RWPE1 (cell line): Measurements from ENCODE around the gene ADRB1.
A peak's percentile ranks its signal among the peaks of the same experiment; 100 is the strongest.

Experiments used
- CTCF ChIA-PET: fragments of 350-600 bp; sonication (Branson Sonifier 250); formaldehyde crosslinking; extraction: SDS; loops from one replicate; lab custom pipeline; 2021; lab: Yijun Ruan, JAX
- POLR2A ChIA-PET: fragments of 400-600 bp; formaldehyde crosslinking; extraction: SDS; loops from one replicate; lab custom pipeline; 2020; ENCODE audit warnings: antibody characterized with exemption; ENCODE audit not compliant: low non-redundant PET; lab: Yijun Ruan, JAX
- DNase-seq: peaks from one replicate; pipeline ENCODE4 v3.0.0; 2012; ENCODE audit warnings: low spot score
- H3K27ac ChIP-seq: fragments of 450-650 bp; 2 replicates; pipeline ENCODE4 v1.5.1; 2017
- TF ChIP-seq, protein P1 (sequence below): fragments of 450-650 bp; conservative IDR thresholded peaks from 2 replicates; pipeline ENCODE4 v1.5.1; 2017; ENCODE audit warnings: low read depth, mild to moderate bottlenecking

ADRB1 gene

DNA sequence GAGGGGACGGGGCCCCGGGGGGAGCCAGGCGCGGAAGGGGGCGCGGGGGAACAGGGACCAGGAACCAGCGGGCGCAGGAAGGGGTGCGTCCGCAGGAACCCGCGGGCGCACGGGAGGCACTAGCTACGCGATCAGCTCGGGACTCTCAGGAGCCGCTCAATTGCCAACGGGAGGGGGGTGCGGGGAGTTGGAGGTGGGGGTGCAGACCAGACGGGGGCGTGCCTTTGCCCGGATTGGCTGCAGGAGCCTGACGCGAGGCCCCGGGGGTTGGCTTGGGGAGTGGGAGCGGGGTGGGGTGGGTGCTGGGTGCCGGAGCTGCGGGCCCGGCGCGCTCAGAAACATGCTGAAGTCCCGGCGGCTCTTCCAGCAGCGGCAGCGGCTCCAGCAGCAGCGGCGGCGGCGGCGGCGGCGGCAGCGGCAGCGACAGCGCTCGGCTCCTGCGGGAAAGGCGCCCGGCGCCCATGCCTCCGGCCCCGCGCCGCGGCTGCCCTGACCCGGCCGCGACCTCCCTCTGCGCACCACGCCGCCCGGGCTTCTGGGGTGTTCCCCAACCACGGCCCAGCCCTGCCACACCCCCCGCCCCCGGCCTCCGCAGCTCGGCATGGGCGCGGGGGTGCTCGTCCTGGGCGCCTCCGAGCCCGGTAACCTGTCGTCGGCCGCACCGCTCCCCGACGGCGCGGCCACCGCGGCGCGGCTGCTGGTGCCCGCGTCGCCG is at the start of gene ADRB1:
TSS of gene ADRB1 (plus strand) at position 335 of the 715 bp plus-strand sequence. CDS start at position 602, 267 bp downstream.
- TF ChIP-seq, protein P1, sequence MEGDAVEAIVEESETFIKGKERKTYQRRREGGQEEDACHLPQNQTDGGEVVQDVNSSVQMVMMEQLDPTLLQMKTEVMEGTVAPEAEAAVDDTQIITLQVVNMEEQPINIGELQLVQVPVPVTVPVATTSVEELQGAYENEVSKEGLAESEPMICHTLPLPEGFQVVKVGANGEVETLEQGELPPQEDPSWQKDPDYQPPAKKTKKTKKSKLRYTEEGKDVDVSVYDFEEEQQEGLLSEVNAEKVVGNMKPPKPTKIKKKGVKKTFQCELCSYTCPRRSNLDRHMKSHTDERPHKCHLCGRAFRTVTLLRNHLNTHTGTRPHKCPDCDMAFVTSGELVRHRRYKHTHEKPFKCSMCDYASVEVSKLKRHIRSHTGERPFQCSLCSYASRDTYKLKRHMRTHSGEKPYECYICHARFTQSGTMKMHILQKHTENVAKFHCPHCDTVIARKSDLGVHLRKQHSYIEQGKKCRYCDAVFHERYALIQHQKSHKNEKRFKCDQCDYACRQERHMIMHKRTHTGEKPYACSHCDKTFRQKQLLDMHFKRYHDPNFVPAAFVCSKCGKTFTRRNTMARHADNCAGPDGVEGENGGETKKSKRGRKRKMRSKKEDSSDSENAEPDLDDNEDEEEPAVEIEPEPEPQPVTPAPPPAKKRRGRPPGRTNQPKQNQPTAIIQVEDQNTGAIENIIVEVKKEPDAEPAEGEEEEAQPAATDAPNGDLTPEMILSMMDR, result no peak
- DNase-seq, result peak; percentile 87
- CTCF ChIA-PET, result interaction anchor here (0.6 to 1.1 kb wide), 4 partner anchors 12 to 85 kb away, joined by 3 to 4 read pairs (median 3); no protein-coding TSS in a partner anchor
- peak within 1 kb of the TSS; percentile 76 for H3K27ac ChIP-seq
- POLR2A ChIA-PET, result interaction anchor here (0.6 to 1.1 kb wide), 4 partner anchors 18 to 118 kb away, joined by 3 to 4 read pairs (median 4); no protein-coding TSS in a partner anchor

GRCh38 chr10:113995201-113995600 is 48.5 kb upstream of the ADRB1 start:
- DNase-seq, result no peak
- TF ChIP-seq, protein P1, result no peak
- ChIA-PET POLR2A (no interaction called here), CTCF (interaction anchor here (1.1 kb wide), 1 partner anchor 15 kb away, joined by 3 read pairs; no protein-coding TSS in a partner anchor)
- no peak overlapping the region for H3K27ac ChIP-seq

DNA sequence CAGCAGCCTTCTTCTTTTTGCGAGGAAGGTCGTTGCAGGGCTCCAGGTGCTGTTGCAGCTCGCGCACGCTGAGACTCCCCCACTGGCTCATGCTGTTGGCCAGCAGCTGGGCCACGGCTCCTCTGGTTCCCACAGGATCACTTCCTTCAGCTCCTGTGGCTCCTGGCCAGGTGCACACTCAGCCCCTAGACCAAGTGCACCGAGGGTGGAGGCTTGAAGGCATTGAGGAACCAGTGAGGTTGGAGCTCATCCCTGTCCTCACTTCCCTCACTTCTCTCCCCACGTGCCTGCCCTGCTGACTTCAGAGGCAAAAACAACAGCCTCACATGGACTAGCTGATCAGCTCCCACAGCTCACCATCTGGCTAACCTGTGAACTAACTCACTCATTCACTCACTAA is 46.2 kb upstream of the ADRB1 start:
- POLR2A ChIA-PET, result no interaction called here
- TF ChIP-seq, protein P1, result no peak
- CTCF ChIA-PET, result interaction anchor here (0.8 kb wide), 1 partner anchor 20 kb away, joined by 3 read pairs; no protein-coding TSS in a partner anchor
- no peak overlapping the region for H3K27ac ChIP-seq
- DNase-seq, result no peak

DNA sequence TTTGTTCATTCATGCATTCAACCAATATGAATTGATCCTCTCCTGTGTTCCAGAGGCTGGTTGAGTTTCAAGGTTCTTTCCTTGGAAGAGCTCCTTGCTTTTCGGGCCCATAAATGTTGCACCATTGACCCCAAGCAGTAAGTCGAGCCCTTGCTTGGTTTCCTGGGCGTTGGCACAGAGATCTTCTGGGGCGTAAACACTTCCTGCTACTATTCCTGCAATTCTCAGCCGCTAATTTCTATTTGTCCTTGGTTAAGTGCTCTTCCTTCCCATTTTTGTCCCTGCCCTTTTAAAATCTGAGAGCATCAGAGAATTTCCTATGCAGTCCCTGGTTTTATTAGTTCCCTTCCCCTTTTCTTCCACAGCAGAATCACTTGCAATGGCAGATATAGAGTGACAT is 44.1 kb upstream of the ADRB1 start:
- TF ChIP-seq, protein P1, result no peak
- ChIA-PET POLR2A (no interaction called here), CTCF (no interaction called here)
- no peak for DNase-seq
- H3K27ac ChIP-seq, result no peak overlapping the region

- TF ChIP-seq, protein P1, result no peak
- no peak overlapping the region for H3K27ac ChIP-seq
- CTCF ChIA-PET, result no interaction called here
- DNase-seq, result no peak
- POLR2A ChIA-PET, result no interaction called here
Measured at GRCh38 chr10:114000457-114001010, 43.1 kb upstream of the ADRB1 start.

DNA sequence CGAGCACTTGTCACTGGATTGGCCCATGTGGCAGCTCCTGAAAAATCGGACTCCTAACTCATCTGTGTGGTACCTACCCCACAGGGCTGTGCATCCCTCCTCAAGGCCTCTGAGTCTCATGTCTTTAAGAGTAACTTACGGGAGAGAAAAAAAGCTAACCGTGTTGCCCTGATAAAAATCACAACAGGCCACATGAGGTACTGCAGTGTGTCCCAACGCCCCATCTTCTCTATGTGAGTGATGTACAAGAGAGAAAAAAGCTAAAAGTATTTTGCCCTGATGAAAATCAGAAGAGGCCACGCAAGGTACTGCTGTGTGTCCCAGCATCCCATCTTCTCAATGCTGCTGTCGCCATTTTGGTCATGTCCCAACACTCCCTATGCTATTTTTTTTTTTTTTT is 41.2 kb upstream of the ADRB1 start:
- ChIA-PET POLR2A (no interaction called here), CTCF (interaction anchor here (0.5 to 1.4 kb wide), 5 partner anchors 9 to 1357 kb away, joined by 3 to 5 read pairs (median 3); no protein-coding TSS in a partner anchor)
- H3K27ac ChIP-seq, result no peak overlapping the region
- TF ChIP-seq, protein P1, result no peak
- DNase-seq, result no peak
